ENCODE measurements around the gene MYO18A.

The MYO18A gene

GRCh38 chr17:29131814-29132682 is 48.1 kb downstream of the MYO18A start:
- no peak for FAIRE-seq
- TF ChIP-seq CTCF (IDR thresholded peaks at IDR 0.05; ENCODE audit: insufficient read depth, missing control alignments) = no peak
- DNase-seq (ENCODE audit: insufficient read length, low spot score) = no peak

GRCh38 chr17:29129731-29130130 is 50.5 kb downstream of the MYO18A start:
- FAIRE-seq (no peak), DNase-seq (ENCODE audit: insufficient read length, low spot score) (no peak)
- TF ChIP-seq CTCF (IDR thresholded peaks at IDR 0.05; ENCODE audit: insufficient read depth, missing control alignments) = no peak

GRCh38 chr17:29127840-29128239 is 52.4 kb downstream of the MYO18A start:
- no peak for FAIRE-seq
- DNase-seq (ENCODE audit: insufficient read length, low spot score) = no peak

GRCh38 chr17:29126268-29126930 is 53.8 kb downstream of the MYO18A start:
- DNase-seq (ENCODE audit: insufficient read length, low spot score) (no peak), FAIRE-seq (no peak)
- no peak for TF ChIP-seq CTCF (IDR thresholded peaks at IDR 0.05; ENCODE audit: insufficient read depth, missing control alignments)

More at GRCh38 chr17:29127840-29128239, 52.4 kb downstream of the MYO18A start:
- TF ChIP-seq CTCF (IDR thresholded peaks at IDR 0.05; ENCODE audit: insufficient read depth, missing control alignments) = no peak

GRCh38 chr17:29125651-29126050 is 54.5 kb downstream of the MYO18A start:
- FAIRE-seq (no peak), DNase-seq (ENCODE audit: insufficient read length, low spot score) (no peak)
- TF ChIP-seq CTCF (IDR thresholded peaks at IDR 0.05; ENCODE audit: insufficient read depth, missing control alignments) = no peak

- no peak for DNase-seq (ENCODE audit: insufficient read length, low spot score)
- no peak for FAIRE-seq
- no peak for TF ChIP-seq CTCF (IDR thresholded peaks at IDR 0.05; ENCODE audit: insufficient read depth, missing control alignments)
Observed at GRCh38 chr17:29124925-29125273, 55.3 kb downstream of the MYO18A start.

Measured in D721Med (cell line).